Osteocyte (in vitro differentiated cells): ENCODE data around the gene PPP1R37. TPM values are rescaled to one million over a fixed set of nuclear protein-coding genes. Genes with fewer than 3 reads are reported as not detected.

Experiments
- DNase-seq: peaks from one replicate; pipeline ENCODE4 v3.0.0; 2021; ENCODE audit warnings: mixed read lengths; ENCODE audit not compliant: unreplicated experiment; ENCODE audit errors: extremely low spot score
- H3K27ac Mint-ChIP-seq: one replicate; pipeline ENCODE4 v1.8.0; 2021; ENCODE audit warnings: mild to moderate bottlenecking, mixed read lengths; ENCODE audit not compliant: unreplicated experiment
- H3K27me3 Mint-ChIP-seq: one replicate; pipeline ENCODE4 v1.8.0; 2021; ENCODE audit warnings: mixed read lengths; ENCODE audit not compliant: unreplicated experiment
- H3K36me3 Mint-ChIP-seq: one replicate; pipeline ENCODE4 v1.8.0; 2021; ENCODE audit warnings: mixed read lengths; ENCODE audit not compliant: unreplicated experiment
- H3K4me1 Mint-ChIP-seq: one replicate; pipeline ENCODE4 v1.8.0; 2021; ENCODE audit warnings: mixed read lengths; ENCODE audit not compliant: unreplicated experiment
- H3K4me3 Mint-ChIP-seq: one replicate; pipeline ENCODE4 v1.8.0; 2021; ENCODE audit warnings: mild to moderate bottlenecking, moderate library complexity, mixed read lengths; ENCODE audit not compliant: unreplicated experiment
- H3K9me3 Mint-ChIP-seq: one replicate; pipeline ENCODE4 v1.8.0; 2021; ENCODE audit warnings: mixed read lengths; ENCODE audit not compliant: unreplicated experiment
- CTCF ChIP-seq: fragments of 200-600 bp; sonication (generic); IDR thresholded peaks from 2 replicates; pipeline ENCODE4 v1.5.0; 2021; ENCODE audit warnings: antibody characterized with exemption, mild to moderate bottlenecking, moderate library complexity
- total RNA-seq: library from RNA; stranded (reverse); gene quantifications from 2 replicates; pipeline ENCODE4 v1.2.1, GENCODE V29; 2021

PPP1R37 gene
- total RNA-seq, 1 donor from 2014 or later = 34.8 TPM

GRCh38 chr19:45119582-45119981, 26.6 kb downstream of the PPP1R37 start:
- H3K9me3 Mint-ChIP-seq = no peaks in the 10 kb centered on the region
- H3K36me3 Mint-ChIP-seq = no peaks in the 10 kb centered on the region
- TF ChIP-seq CTCF = no peak
- H3K27me3 Mint-ChIP-seq = no peaks in the 10 kb centered on the region
- DNase-seq = no peak
- no peak overlapping the region for H3K4me3 Mint-ChIP-seq
- H3K4me1 Mint-ChIP-seq = peaks cover 22% of the 10 kb centered on the region
- no peak overlapping the region for H3K27ac Mint-ChIP-seq

- Mint-ChIP-seq H3K4me3 (no peak overlapping the region), H3K36me3 (no peaks in the 10 kb centered on the region), H3K27ac (no peak overlapping the region), H3K9me3 (no peaks in the 10 kb centered on the region), H3K4me1 (peaks cover 19% of the 10 kb centered on the region), H3K27me3 (no peaks in the 10 kb centered on the region)
- DNase-seq = no peak
- TF ChIP-seq CTCF = no peak
Measured at GRCh38 chr19:45121827-45122345, 28.9 kb downstream of the PPP1R37 start.

- Mint-ChIP-seq H3K9me3 (no peaks in the 10 kb centered on the region), H3K4me3 (no peak overlapping the region), H3K27me3 (no peaks in the 10 kb centered on the region), H3K36me3 (no peaks in the 10 kb centered on the region), H3K4me1 (peaks cover 16% of the 10 kb centered on the region), H3K27ac (peak overlapping the region; percentile 38)
- no peak for DNase-seq
- no peak for TF ChIP-seq CTCF
Measured at GRCh38 chr19:45122832-45123231, 29.9 kb downstream of the PPP1R37 start.

- H3K4me1 Mint-ChIP-seq = peaks cover 13% of the 10 kb centered on the region
- no peaks in the 10 kb centered on the region for H3K9me3 Mint-ChIP-seq
- H3K27ac Mint-ChIP-seq = no peak overlapping the region
- H3K4me3 Mint-ChIP-seq = no peak overlapping the region
- no peaks in the 10 kb centered on the region for H3K36me3 Mint-ChIP-seq
- H3K27me3 Mint-ChIP-seq = no peaks in the 10 kb centered on the region
- DNase-seq = no peak
- no peak for TF ChIP-seq CTCF
Measured at GRCh38 chr19:45123440-45123850, 30.5 kb downstream of the PPP1R37 start.

GRCh38 chr19:45124021-45124420, 31.0 kb downstream of the PPP1R37 start:
- Mint-ChIP-seq H3K9me3 (no peaks in the 10 kb centered on the region), H3K4me1 (peaks cover 10% of the 10 kb centered on the region), H3K4me3 (no peak overlapping the region), H3K36me3 (no peaks in the 10 kb centered on the region), H3K27ac (no peak overlapping the region), H3K27me3 (no peaks in the 10 kb centered on the region)
- no peak for DNase-seq
- TF ChIP-seq CTCF = no peak
